Uterus (tissue), 4 donors: Measurements from ENCODE around the gene TYW3. TPM values are rescaled to one million over a fixed set of nuclear protein-coding genes. Genes with fewer than 3 reads are reported as not detected.

ENCODE experiments used
- DNase-seq, 2 donors: peaks; one replicate each; pipeline ENCODE4 v3.0.0-alpha.2; 2019 to 2020
- H3K27ac ChIP-seq, 2 donors: fragments of 200-600 bp; sonication (generic); 1 replicate in 1 of 2; 2 replicates in 1 of 2; pipeline ENCODE4 v1.5.1; 2016 to 2018
- H3K27me3 ChIP-seq, 2 donors: fragments of 200-600 bp; sonication (generic); one replicate each; pipeline ENCODE4 v1.5.1; 2018 to 2019; ENCODE audit warnings: control low read depth in 1 of 2
- H3K36me3 ChIP-seq, 2 donors: fragments of 200-600 bp; sonication (generic); one replicate each; pipeline ENCODE4 v1.5.1; 2019; ENCODE audit warnings: control low read depth in 1 of 2
- H3K4me1 ChIP-seq, 2 donors: fragments of 200-600 bp; sonication (generic); one replicate each; pipeline ENCODE4 v1.5.1; 2018 to 2019; ENCODE audit warnings: control low read depth in 1 of 2
- H3K4me3 ChIP-seq, 2 donors: fragments of 200-600 bp; sonication (generic); 1 replicate in 1 of 2; 2 replicates in 1 of 2; pipeline ENCODE4 v1.5.1; 2018 to 2019; ENCODE audit warnings: mild to moderate bottlenecking in 1 of 2
- H3K9me3 ChIP-seq, 2 donors: fragments of 200-600 bp; sonication (generic); one replicate each; pipeline ENCODE4 v1.5.1; 2019; ENCODE audit warnings: control low read depth in 1 of 2
- POLR2A ChIP-seq, 2 donors: fragments of 450-650 bp; IDR thresholded peaks; one replicate each; pipeline ENCODE4 v1.6.1; 2016; ENCODE audit warnings: antibody characterized with exemption in 2 of 2, mild to moderate bottlenecking in 1 of 2, moderate library complexity in 1 of 2
- intact Hi-C: fragments of 100-400 bp; cut with DNase I; formaldehyde crosslinking; loops from one replicate; pipeline ENCODE4 v1.15.1; 2023; ENCODE audit warnings: low total_unique reads
- total RNA-seq, 4 donors: library from RNA; depleted of rRNA in 3 of 4; stranded (reverse); fragments of >200 nt in 3 of 4; gene quantifications; one replicate each; pipeline versions ENCODE4 v1.1.0 to v1.2.4, GENCODE V29; 2014 to 2023
- TF ChIP-seq, protein P1 (sequence below), 4 experiments: fragments of 200-600 bp in 2 of 4; fragments of 450-650 bp in 2 of 4; sonication (generic) in 2 of 4; IDR thresholded peaks; one replicate each; pipeline ENCODE4 v1.5.1; 2016 to 2019; ENCODE audit warnings: antibody characterized with exemption in 4 of 4, mild to moderate bottlenecking in 2 of 4, moderate library complexity in 1 of 4
- donor health status: DM: yes; HTN: yes; CAD: no.

The TYW3 gene
- total RNA-seq, 4 donors from 2014 or later, result 18.8 to 26.7 (median 24.6) TPM

DNA sequence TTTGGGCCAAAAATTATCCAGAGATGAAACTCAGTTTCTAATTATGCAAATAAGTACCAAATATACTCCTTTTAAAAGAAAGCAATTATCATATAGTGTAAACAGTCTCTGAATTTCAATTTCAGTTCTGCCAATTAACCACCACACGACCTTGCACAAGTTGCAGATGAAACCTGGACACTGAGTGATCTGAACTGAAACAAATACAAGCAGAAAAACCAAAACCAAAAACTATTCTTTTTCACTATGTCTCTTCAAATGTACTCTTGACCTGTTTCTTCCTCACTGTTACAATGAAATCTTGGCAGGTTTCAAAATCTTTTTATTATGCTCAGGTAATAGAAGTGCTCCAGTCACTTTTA, 79.2 kb downstream of the TYW3 start:
- H3K27me3 ChIP-seq, result no peaks in the 10 kb centered on the region
- no peak overlapping the region for H3K27ac ChIP-seq
- H3K4me1 ChIP-seq, result no peaks in the 10 kb centered on the region
- DNase-seq, result no peak
- intact Hi-C loops, result no loop called here
- H3K36me3 ChIP-seq, result no peaks in the 10 kb centered on the region
- H3K9me3 ChIP-seq, result no peaks in the 10 kb centered on the region
- TF ChIP-seq POLR2A (IDR thresholded peaks at IDR 0.05), result no peak
- TF ChIP-seq, protein P1, sequence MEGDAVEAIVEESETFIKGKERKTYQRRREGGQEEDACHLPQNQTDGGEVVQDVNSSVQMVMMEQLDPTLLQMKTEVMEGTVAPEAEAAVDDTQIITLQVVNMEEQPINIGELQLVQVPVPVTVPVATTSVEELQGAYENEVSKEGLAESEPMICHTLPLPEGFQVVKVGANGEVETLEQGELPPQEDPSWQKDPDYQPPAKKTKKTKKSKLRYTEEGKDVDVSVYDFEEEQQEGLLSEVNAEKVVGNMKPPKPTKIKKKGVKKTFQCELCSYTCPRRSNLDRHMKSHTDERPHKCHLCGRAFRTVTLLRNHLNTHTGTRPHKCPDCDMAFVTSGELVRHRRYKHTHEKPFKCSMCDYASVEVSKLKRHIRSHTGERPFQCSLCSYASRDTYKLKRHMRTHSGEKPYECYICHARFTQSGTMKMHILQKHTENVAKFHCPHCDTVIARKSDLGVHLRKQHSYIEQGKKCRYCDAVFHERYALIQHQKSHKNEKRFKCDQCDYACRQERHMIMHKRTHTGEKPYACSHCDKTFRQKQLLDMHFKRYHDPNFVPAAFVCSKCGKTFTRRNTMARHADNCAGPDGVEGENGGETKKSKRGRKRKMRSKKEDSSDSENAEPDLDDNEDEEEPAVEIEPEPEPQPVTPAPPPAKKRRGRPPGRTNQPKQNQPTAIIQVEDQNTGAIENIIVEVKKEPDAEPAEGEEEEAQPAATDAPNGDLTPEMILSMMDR (IDR thresholded peaks at IDR 0.05), result no peak
- H3K4me3 ChIP-seq, result no peak overlapping the region

Other genes starting within 250 kb of the TYW3 start
- under 1 TPM in 1 of 4 donors, not detected in 3; 0.21 TPM for gene LRRC53, start 220.5 kb upstream of the TYW3 start, total RNA-seq
- 1 to 10 TPM in 1 of 4 donors, under 1 TPM in 3; under 0.01 to 3.7 (median 0.67) TPM for gene ERICH3, start 59.4 kb upstream of the TYW3 start, total RNA-seq
- 10 to 100 TPM; 22.4 to 53.7 (median 36.4) TPM for gene CRYZ, start 102 bp upstream of the TYW3 start, total RNA-seq